HepG2 (cell line): Measurements from ENCODE around the gene LILRB3.
"Not testable (repeated sequence)": the region's sequence is repeated elsewhere in the genome, so short reads cannot be mapped to it uniquely, and the experiment has no call there.

Source experiments
- ESRRA ChIP-seq: sonication (generic); formaldehyde crosslinking; IDR thresholded peaks from 2 replicates; pipeline ENCODE4 v1.5.1; 2020; ENCODE audit warnings: mild to moderate bottlenecking, low read depth, missing genetic modification reagents
- KDM3A ChIP-seq: IDR thresholded peaks from 2 replicates; pipeline ENCODE4 v1.6.1; 2018; ENCODE audit warnings: low read depth, missing compliant biosample characterization
- RXRB ChIP-seq: IDR thresholded peaks from 2 replicates; pipeline ENCODE4 v1.6.1; 2016; ENCODE audit warnings: borderline replicate concordance, missing genetic modification reagents, missing compliant biosample characterization

- not testable (repeated sequence) for TF ChIP-seq ESRRA, KDM3A, RXRB (CRISPR knock-in tag)
These were observed 48.8 kb upstream of the LILRB3 start for GRCh38 chr19:54271587-54271986.
